ENCODE measurements around the gene OR6T1. TPM values are rescaled to one million over a fixed set of nuclear protein-coding genes. Genes with fewer than 3 reads are reported as not detected.

The OR6T1 gene
- total and polyA plus RNA-seq, 11 donors = not detected

DNA sequence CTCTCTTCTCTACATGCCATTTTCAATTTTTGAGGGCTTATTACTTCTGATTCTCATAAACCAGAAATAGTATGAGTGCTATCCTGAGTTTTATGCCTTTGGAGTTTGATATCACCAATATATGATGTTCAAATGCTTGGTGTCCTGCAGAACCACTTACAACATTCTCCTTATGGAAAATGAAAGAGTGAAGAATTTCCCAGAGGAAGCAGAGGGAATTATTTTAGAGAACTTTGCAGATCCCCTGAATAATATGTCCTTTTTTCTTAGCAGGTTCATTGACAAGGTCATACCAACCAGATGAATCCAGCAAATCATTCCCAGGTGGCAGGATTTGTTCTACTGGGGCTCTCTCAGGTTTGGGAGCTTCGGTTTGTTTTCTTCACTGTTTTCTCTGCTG, 4.3 kb downstream of the OR6T1 start, which contains the start of gene OR4D5:
Gene OR4D5, plus strand, starts transcription at position 301 of the 400 bp plus-strand sequence. Its CDS starts 0 bp downstream, at position 301.
- no peaks in the 10 kb centered on the region for H3K27me3 ChIP-seq
- DNase-seq = no peak
- H3K4me3 ChIP-seq = no peak within 1 kb of the TSS
- intact Hi-C loops (cut with DNase I) = no loop called here
- no peaks in the 10 kb centered on the region for H3K4me1 ChIP-seq
- no peak for TF ChIP-seq POLR2A (IDR thresholded peaks at IDR 0.05)
- TF ChIP-seq, protein P1, sequence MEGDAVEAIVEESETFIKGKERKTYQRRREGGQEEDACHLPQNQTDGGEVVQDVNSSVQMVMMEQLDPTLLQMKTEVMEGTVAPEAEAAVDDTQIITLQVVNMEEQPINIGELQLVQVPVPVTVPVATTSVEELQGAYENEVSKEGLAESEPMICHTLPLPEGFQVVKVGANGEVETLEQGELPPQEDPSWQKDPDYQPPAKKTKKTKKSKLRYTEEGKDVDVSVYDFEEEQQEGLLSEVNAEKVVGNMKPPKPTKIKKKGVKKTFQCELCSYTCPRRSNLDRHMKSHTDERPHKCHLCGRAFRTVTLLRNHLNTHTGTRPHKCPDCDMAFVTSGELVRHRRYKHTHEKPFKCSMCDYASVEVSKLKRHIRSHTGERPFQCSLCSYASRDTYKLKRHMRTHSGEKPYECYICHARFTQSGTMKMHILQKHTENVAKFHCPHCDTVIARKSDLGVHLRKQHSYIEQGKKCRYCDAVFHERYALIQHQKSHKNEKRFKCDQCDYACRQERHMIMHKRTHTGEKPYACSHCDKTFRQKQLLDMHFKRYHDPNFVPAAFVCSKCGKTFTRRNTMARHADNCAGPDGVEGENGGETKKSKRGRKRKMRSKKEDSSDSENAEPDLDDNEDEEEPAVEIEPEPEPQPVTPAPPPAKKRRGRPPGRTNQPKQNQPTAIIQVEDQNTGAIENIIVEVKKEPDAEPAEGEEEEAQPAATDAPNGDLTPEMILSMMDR (IDR thresholded peaks at IDR 0.05) = no peak
- no peaks in the 10 kb centered on the region for H3K9me3 ChIP-seq
- H3K36me3 ChIP-seq = no peaks in the 10 kb centered on the region
- no peak within 1 kb of the TSS for H3K27ac ChIP-seq
- WGBS, 4 donors = 70 to 92% (median 75%) methylated on average over 1 of the region's 1 CpG
- no peak for ATAC-seq

DNA sequence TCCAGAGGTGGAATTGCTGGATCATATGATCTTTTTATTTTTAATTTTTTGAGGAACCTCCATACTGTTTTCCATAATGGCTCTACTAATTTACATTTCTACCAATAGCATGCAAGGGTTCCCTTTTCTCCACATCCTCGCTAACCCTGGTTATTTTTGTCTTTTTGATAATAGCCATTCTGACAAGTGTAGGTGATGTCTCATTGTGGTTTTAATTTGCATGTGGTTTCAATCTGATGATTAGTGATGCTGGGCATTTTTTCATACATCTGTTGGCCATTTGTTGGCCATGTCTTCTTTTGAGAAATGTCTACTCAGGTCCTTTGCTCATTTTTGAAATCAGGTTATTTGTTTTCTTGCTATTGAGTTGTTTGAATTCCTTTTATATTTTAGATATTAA, 19.6 kb downstream of the OR6T1 start:
- H3K36me3 ChIP-seq = no peaks in the 10 kb centered on the region
- TF ChIP-seq POLR2A (IDR thresholded peaks at IDR 0.05) = no peak
- TF ChIP-seq, protein P1 (IDR thresholded peaks at IDR 0.05) = no peak
- 61 to 80% (median 66%) methylated on average over 1 of the region's 1 CpG for WGBS, 4 donors
- no peaks in the 10 kb centered on the region for H3K4me1 ChIP-seq
- ATAC-seq = no peak
- intact Hi-C loops (cut with DNase I) = no loop called here
- H3K4me3 ChIP-seq = no peak overlapping the region
- H3K9me3 ChIP-seq = no peaks in the 10 kb centered on the region
- DNase-seq = no peak
- no peaks in the 10 kb centered on the region for H3K27me3 ChIP-seq
- H3K27ac ChIP-seq = no peak overlapping the region

DNA sequence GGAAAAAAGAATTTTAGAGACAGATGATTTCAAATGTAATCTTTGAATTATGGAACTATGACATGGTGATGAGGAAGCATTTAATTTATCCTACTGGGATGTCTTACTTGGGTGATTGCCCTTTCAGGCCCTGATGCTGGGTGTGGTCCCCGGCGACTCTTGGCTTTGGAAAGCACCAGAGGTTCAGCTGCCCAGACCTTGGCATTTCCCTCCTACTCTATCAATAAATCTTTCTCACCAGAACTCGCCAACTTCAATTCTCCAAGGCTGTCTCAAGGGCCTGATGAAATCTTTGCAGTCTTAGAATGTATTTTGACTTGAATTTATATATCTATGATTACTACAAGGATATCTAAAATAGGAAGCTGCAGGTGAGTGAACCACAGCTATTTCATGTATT, 22.7 kb downstream of the OR6T1 start:
- H3K9me3 ChIP-seq = no peaks in the 10 kb centered on the region
- TF ChIP-seq POLR2A (IDR thresholded peaks at IDR 0.05) = no peak
- TF ChIP-seq, protein P1 (IDR thresholded peaks at IDR 0.05) = no peak
- no peak overlapping the region for H3K4me3 ChIP-seq
- intact Hi-C loops (cut with DNase I) = no loop called here
- H3K27me3 ChIP-seq = no peaks in the 10 kb centered on the region
- DNase-seq (no peak), ATAC-seq (no peak)
- WGBS, 4 donors = 73 to 80% (median 77%) methylated on average over 3 of the region's 3 CpGs
- H3K27ac ChIP-seq = no peak overlapping the region
- no peaks in the 10 kb centered on the region for H3K36me3 ChIP-seq
- no peaks in the 10 kb centered on the region for H3K4me1 ChIP-seq

DNA sequence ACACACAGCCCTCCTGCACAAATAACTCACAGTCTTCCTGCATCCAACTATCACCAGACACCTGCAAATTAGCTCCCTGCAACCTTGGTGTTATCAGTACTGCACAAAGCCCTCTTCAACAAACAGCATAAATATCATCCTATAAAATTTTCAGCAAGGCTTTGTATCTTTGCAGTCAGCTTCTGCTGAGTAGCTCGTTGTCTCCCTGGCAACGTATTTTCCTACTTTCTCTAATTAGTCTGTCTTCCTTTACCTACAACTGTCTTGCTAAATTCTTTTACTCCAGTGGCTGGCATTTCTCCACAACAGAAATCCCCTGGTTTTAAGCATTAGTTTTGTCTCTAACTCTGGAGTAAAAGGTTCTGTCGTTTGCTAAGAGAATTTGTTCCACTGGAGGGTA, 37.8 kb downstream of the OR6T1 start:
- WGBS, 4 donors = 31 to 58% (median 43%) methylated on average over 3 of the region's 3 CpGs
- Histone ChIP-seq H3K27me3 (peaks cover 0 to 4% (median 0%) of the 10 kb centered on the region in 9 donors), H3K4me1 (no peaks in the 10 kb centered on the region), H3K9me3 (no peaks in the 10 kb centered on the region), H3K36me3 (no peaks in the 10 kb centered on the region), H3K4me3 (no peak overlapping the region), H3K27ac (no peak overlapping the region)
- TF ChIP-seq, protein P1 (IDR thresholded peaks at IDR 0.05) = no peak
- TF ChIP-seq POLR2A (IDR thresholded peaks at IDR 0.05) = no peak
- DNase-seq (no peak), ATAC-seq (no peak)
- intact Hi-C loops (cut with DNase I) = no loop called here

All from heart left ventricle (tissue), 16 donors.